Testis (tissue), 2 donors: ENCODE data around the gene C14orf93.

Experiments used
- POLR2A ChIP-seq: fragments of 450-650 bp; IDR thresholded peaks from one replicate; pipeline ENCODE4 v1.6.1; 2017; ENCODE audit warnings: antibody characterized with exemption, mild to moderate bottlenecking, moderate library complexity
- TF ChIP-seq, protein P1 (sequence below), 3 experiments: fragments of 450-650 bp in 2 of 3; fragments of 200-600 bp in 1 of 3; sonication (generic) in 1 of 3; IDR thresholded peaks; one replicate each; pipeline ENCODE4 v1.5.1; 2016 to 2019; ENCODE audit warnings: antibody characterized with exemption in 3 of 3, mild to moderate bottlenecking in 2 of 3, moderate library complexity in 1 of 3

DNA sequence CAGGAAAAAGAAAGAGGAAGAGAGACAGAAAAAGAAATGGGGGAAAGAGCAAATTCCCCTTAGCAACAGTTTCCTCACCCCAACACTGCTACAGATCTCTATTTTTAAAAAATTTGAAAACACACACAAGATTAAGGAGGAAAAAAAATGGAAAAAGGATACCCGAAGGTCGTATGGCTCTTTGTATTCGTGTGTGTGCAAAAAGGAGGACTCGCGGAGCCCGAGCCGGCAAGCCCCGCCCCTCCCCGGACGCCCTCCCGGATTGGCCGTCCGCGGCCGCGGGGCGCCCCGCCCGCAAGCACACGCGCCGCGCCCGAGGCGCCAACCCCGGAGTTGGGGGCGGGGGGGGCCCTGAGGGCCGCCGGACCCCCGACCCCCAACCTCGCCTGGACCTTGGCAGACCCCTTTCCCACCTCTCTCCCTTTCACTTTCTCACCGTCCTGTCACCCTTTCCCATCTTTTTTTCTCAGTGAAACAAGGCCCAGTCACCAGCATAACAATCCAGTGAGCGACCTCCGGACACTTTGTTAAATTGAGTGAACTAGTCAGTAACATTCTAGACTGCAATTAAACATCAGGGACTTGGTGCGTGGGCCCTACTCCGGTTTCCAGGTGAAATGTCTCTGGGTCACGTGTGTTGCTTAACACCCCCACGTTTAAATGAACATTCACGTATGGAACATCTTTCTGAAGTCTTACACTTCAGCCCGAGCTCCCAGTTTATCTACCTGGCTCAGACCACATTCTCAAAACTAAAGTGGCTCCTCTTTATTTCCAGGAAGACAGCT, at the start of gene C14orf93:
- TF ChIP-seq, protein P1, sequence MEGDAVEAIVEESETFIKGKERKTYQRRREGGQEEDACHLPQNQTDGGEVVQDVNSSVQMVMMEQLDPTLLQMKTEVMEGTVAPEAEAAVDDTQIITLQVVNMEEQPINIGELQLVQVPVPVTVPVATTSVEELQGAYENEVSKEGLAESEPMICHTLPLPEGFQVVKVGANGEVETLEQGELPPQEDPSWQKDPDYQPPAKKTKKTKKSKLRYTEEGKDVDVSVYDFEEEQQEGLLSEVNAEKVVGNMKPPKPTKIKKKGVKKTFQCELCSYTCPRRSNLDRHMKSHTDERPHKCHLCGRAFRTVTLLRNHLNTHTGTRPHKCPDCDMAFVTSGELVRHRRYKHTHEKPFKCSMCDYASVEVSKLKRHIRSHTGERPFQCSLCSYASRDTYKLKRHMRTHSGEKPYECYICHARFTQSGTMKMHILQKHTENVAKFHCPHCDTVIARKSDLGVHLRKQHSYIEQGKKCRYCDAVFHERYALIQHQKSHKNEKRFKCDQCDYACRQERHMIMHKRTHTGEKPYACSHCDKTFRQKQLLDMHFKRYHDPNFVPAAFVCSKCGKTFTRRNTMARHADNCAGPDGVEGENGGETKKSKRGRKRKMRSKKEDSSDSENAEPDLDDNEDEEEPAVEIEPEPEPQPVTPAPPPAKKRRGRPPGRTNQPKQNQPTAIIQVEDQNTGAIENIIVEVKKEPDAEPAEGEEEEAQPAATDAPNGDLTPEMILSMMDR (IDR thresholded peaks at IDR 0.05), result no peak
- no peak for TF ChIP-seq POLR2A
